Fibroblast of skin of abdomen (primary cell): ENCODE measurements around the gene ZMYM5.
"Not testable (repeated sequence)": the region's sequence is repeated elsewhere in the genome, so short reads cannot be mapped to it uniquely, and the experiment has no call there.

ENCODE experiments used
- DNase-seq: peaks from one replicate; pipeline ENCODE4 v3.0.0-alpha.2; 2013

Gene ZMYM5

GRCh38 chr13:19818223-19818842 is 45.1 kb downstream of the ZMYM5 start:
- DNase-seq: peak; percentile 5

GRCh38 chr13:19817510-19818158 is 45.8 kb downstream of the ZMYM5 start:
- no peak for DNase-seq

- no peak for DNase-seq
Observed at GRCh38 chr13:19817106-19817505, 46.3 kb downstream of the ZMYM5 start.

GRCh38 chr13:19815842-19816241 is 47.6 kb downstream of the ZMYM5 start:
- not testable (repeated sequence) for DNase-seq

- peak; percentile 15 for DNase-seq
Observed at GRCh38 chr13:19810996-19811881, 52.2 kb downstream of the ZMYM5 start.

GRCh38 chr13:19810151-19810550 is 53.3 kb downstream of the ZMYM5 start:
- DNase-seq: no peak

GRCh38 chr13:19805765-19806164 is 57.7 kb downstream of the ZMYM5 start:
- no peak for DNase-seq

GRCh38 chr13:19795956-19796355 is 67.5 kb downstream of the ZMYM5 start:
- DNase-seq: no peak

GRCh38 chr13:19794631-19795030 is 68.8 kb downstream of the ZMYM5 start:
- no peak for DNase-seq

GRCh38 chr13:19791953-19792537 is 71.4 kb downstream of the ZMYM5 start:
- DNase-seq: no peak

GRCh38 chr13:19782727-19783682 is 80.4 kb downstream of the ZMYM5 start, which contains the start of gene PSPC1:
Gene PSPC1, minus strand, starts transcription at chr13:19782945. Its CDS starts 188 bp downstream, at chr13:19782757.
- DNase-seq: peak; percentile 95

GRCh38 chr13:19782049-19782726 is 81.3 kb downstream of the ZMYM5 start:
- peak; percentile 41 for DNase-seq

GRCh38 chr13:19781526-19781925 is 81.9 kb downstream of the ZMYM5 start:
- DNase-seq: no peak

GRCh38 chr13:19780753-19781418 is 82.6 kb downstream of the ZMYM5 start:
- DNase-seq: not testable (repeated sequence)
